GM12878 (cell line): ENCODE measurements around the gene PHC3. TPM values are rescaled to one million over a fixed set of nuclear protein-coding genes. Genes with fewer than 3 reads are reported as not detected.
A peak's percentile ranks its signal among the peaks of the same experiment; 100 is the strongest.
"Not testable (repeated sequence)": the region's sequence is repeated elsewhere in the genome, so short reads cannot be mapped to it uniquely, and the experiment has no call there.

ENCODE experiments used
- ATAC-seq: fragments of 200-7000 bp; cut with Tn5 transposase; 3 replicates; pipeline ENCODE4 v1.9.1; 2020; ENCODE audit warnings: mild to moderate bottlenecking, moderate library complexity
- BruUV-seq: library from RNA; stranded (reverse); fragments of 400-500 nt; replicated peaks from 2 replicates; lab custom pipeline; 2021; lab: Mats Ljungman, UMichigan
- CTCF ChIA-PET: fragments of 300-600 bp; sonication (Branson Sonifier 250); formaldehyde crosslinking; extraction: SDS; loops from one replicate; lab custom pipeline; 2021; ENCODE audit warnings: inconsistent platforms; lab: Yijun Ruan, JAX
- POLR2A ChIA-PET: fragments of 350-600 bp; formaldehyde crosslinking; extraction: SDS; loops from one replicate; lab custom pipeline; 2021; ENCODE audit warnings: inconsistent platforms; lab: Charles Lee
- RAD21 ChIA-PET: fragments of 300-600 bp; sonication (Branson Sonifier 250); formaldehyde crosslinking; loops from one replicate; lab custom pipeline; 2023; ENCODE audit warnings: antibody characterized with exemption; ENCODE audit not compliant: unreplicated experiment; lab: Charles Lee
- SMC1A ChIA-PET: fragments of 300-600 bp; sonication (Branson Sonifier 250); formaldehyde crosslinking; loops from one replicate; lab custom pipeline; 2023; ENCODE audit not compliant: unreplicated experiment, uncharacterized antibody; lab: Charles Lee
- DNase-seq: peaks from one replicate; pipeline ENCODE4 v3.0.0-alpha.2; 2011; ENCODE audit warnings: low read depth, low spot score
- FAIRE-seq: peaks from 3 replicates; lab custom pipeline; 2011; peaks lifted over from hg19 to GRCh38; lab: Jason Lieb, UNC
- H2AFZ ChIP-seq: 2 replicates; pipeline ENCODE4 v1.6.0; 2011; ENCODE audit warnings: low read depth, low read length, control low read depth; ENCODE audit not compliant: control insufficient read depth
- H3K27ac ChIP-seq: 2 replicates; pipeline ENCODE4 v1.5.1; 2011; ENCODE audit warnings: control low read depth; ENCODE audit not compliant: control insufficient read depth, insufficient read depth
- H3K27me3 ChIP-seq, 2 experiments: replicated peaks in 1 of 2; 2 replicates each; pipeline versions ENCODE4 v1.6.0 to v1.6.1; 2011; ENCODE audit warnings: low read length in 1 of 2; ENCODE audit not compliant: control insufficient read depth in 2 of 2, insufficient read depth in 2 of 2
- H3K36me3 ChIP-seq, 2 experiments: 2 replicates each; pipeline ENCODE4 v1.5.1; 2011; ENCODE audit warnings: low read length in 1 of 2; ENCODE audit not compliant: control insufficient read depth in 2 of 2, insufficient read depth in 2 of 2
- H3K4me1 ChIP-seq: 2 replicates; pipeline ENCODE4 v1.6.1; 2011; ENCODE audit warnings: mild to moderate bottlenecking, low read length, moderate library complexity, mixed read lengths; ENCODE audit not compliant: control insufficient read depth, insufficient read depth
- H3K4me2 ChIP-seq: 2 replicates; pipeline ENCODE4 v1.6.0; 2011; ENCODE audit warnings: control low read depth; ENCODE audit not compliant: control insufficient read depth, insufficient read depth
- H3K4me3 ChIP-seq: fragments of 200-600 bp; sonication (generic); 2 replicates; pipeline ENCODE4 v1.5.1; 2016
- H3K79me2 ChIP-seq: 2 replicates; pipeline ENCODE4 v1.6.0; 2011; ENCODE audit warnings: low read length; ENCODE audit not compliant: control insufficient read depth, insufficient read depth
- H3K9ac ChIP-seq: 2 replicates; pipeline ENCODE4 v1.8.0; 2011; ENCODE audit warnings: low read length, control low read depth, mixed read lengths; ENCODE audit not compliant: control insufficient read depth, insufficient read depth
- H3K9me3 ChIP-seq: replicated peaks from 3 replicates; pipeline ENCODE4 v1.5.1; 2011; ENCODE audit warnings: mild to moderate bottlenecking, low read length; ENCODE audit not compliant: control insufficient read depth, insufficient read depth
- H4K20me1 ChIP-seq: 2 replicates; pipeline ENCODE4 v1.6.0; 2011; ENCODE audit not compliant: control insufficient read depth, insufficient read depth
- BCL11A ChIP-seq: IDR thresholded peaks from 2 replicates; pipeline ENCODE4 v1.6.1; 2011; ENCODE audit warnings: low read depth, low read length
- CTCF ChIP-seq, 3 experiments: IDR thresholded peaks in 2 of 3; conservative IDR thresholded peaks in 1 of 3; 2 replicates each; pipeline ENCODE4 v1.5.1; 2011; ENCODE audit warnings: low read depth in 3 of 3, low read length in 3 of 3, mild to moderate bottlenecking in 3 of 3, control low read depth in 2 of 3, moderate library complexity in 2 of 3, inconsistent platforms in 1 of 3, mixed read lengths in 1 of 3; ENCODE audit not compliant: control insufficient read depth in 2 of 3, insufficient read depth in 1 of 3; ENCODE audit errors: extremely low read depth in 1 of 3
- DPF2 ChIP-seq: fragments of 450-650 bp; IDR thresholded peaks from 2 replicates; pipeline ENCODE4 v1.6.1; 2017; ENCODE audit warnings: mild to moderate bottlenecking
- EED ChIP-seq: sonication (generic); IDR thresholded peaks from 2 replicates; pipeline ENCODE4 v1.6.1; 2016; ENCODE audit warnings: antibody characterized with exemption, low read depth
- MEF2A ChIP-seq: IDR thresholded peaks from 2 replicates; pipeline ENCODE4 v1.6.1; 2011; ENCODE audit warnings: low read depth, mild to moderate bottlenecking, low read length, moderate library complexity; ENCODE audit not compliant: insufficient read depth
- POLR2AphosphoS5 ChIP-seq: IDR thresholded peaks from 2 replicates; pipeline ENCODE4 v1.6.1; 2011; ENCODE audit warnings: mild to moderate bottlenecking, low read length, inconsistent platforms
- RELA ChIP-seq: fragments of 450-650 bp; IDR thresholded peaks from 2 replicates; pipeline ENCODE4 v1.8.0; 2014; ENCODE audit warnings: borderline replicate concordance; ENCODE audit not compliant: partially characterized antibody
- SIX5 ChIP-seq: IDR thresholded peaks from 2 replicates; pipeline ENCODE4 v1.6.1; 2011; ENCODE audit warnings: mild to moderate bottlenecking, low read depth, low read length, moderate library complexity; ENCODE audit not compliant: severe bottlenecking
- SPI1 ChIP-seq: IDR thresholded peaks from 2 replicates; pipeline ENCODE4 v1.6.1; 2011; ENCODE audit warnings: low read depth, mild to moderate bottlenecking, low read length, moderate library complexity, borderline replicate concordance; ENCODE audit not compliant: insufficient read depth
- WRNIP1 ChIP-seq: IDR thresholded peaks from 2 replicates; pipeline ENCODE4 v1.6.1; 2011; ENCODE audit warnings: low read depth, low read length, improper control_type of control experiment, borderline replicate concordance
- ZBED1 ChIP-seq: IDR thresholded peaks from 2 replicates; pipeline ENCODE4 v1.6.1; 2016; ENCODE audit warnings: borderline replicate concordance
- ZNF622 ChIP-seq: fragments of 450-650 bp; IDR thresholded peaks from 2 replicates; pipeline ENCODE4 v1.6.1; 2017; ENCODE audit warnings: mild to moderate bottlenecking, inconsistent platforms
- WGBS: methylation state at CpG from one replicate; pipeline ENCODE4 v1.1.6; 2016; ENCODE audit warnings: low lambda C conversion rate; ENCODE audit not compliant: insufficient replicate concordance, insufficient coverage; ENCODE audit errors: missing lambda C conversion rate; 5-methylcytosine and 5-hydroxymethylcytosine counted together
- in situ Hi-C: fragments of 300-500 bp; cut with MboI; formaldehyde crosslinking; loops from 9 replicates; pipeline ENCODE4 v1.14.3; 2018; ENCODE audit warnings: mixed read lengths
- intact Hi-C: fragments of 100-400 bp; cut with micrococcal nuclease; formaldehyde crosslinking; loops from one replicate; pipeline ENCODE4 v1.14.2; 2022; ENCODE audit not compliant: unreplicated experiment
- polyA plus RNA-seq, 11 experiments: library from polyadenylated mRNA; depleted of rRNA in 4 of 11; unstranded in 6 of 11; stranded (reverse) in 5 of 11; fragments of >200 nt; fragmentation: Nextera tagmentation in 4 of 11; fragmentation: Illumina TruSeq in 1 of 11; extraction: Ambion mirVana in 4 of 11; extraction: Trizol in 1 of 11; gene quantifications; 1 replicate in 1 of 11; 2 replicates in 10 of 11; pipeline versions ENCODE4 v1.2.1 to v1.2.3, GENCODE V29; 2011 to 2016; ENCODE audit warnings: inconsistent platforms in 2 of 11, missing spikeins in 2 of 11, low read depth in 1 of 11
- total RNA-seq, 4 experiments: library from RNA; depleted of rRNA in 3 of 4; stranded (reverse); fragments of >200 nt in 3 of 4; fragmentation: Illumina TruSeq in 1 of 4; extraction: Trizol in 1 of 4; gene quantifications; 2 replicates each; pipeline versions ENCODE4 v1.2.1 to v1.2.3, GENCODE V29; 2013 to 2021

Gene PHC3
- total and polyA plus RNA-seq, 10 of the 15 experiments (the other 5 are each of a cell fraction or from before 2014, with no cell fraction given): 3.3 to 62.3 (median 22.1) TPM

GRCh38 chr3:170128259-170128976, 53.1 kb downstream of the PHC3 start (continued):
- peak; percentile 58; the same call in 1 of the 2 replicates for TF ChIP-seq BCL11A
- TF ChIP-seq ZNF622: no peak
- peak; percentile 56; the same call in 1 of the 2 replicates for TF ChIP-seq SPI1
- peak; percentile 82 for TF ChIP-seq MEF2A
- no peak for TF ChIP-seq RELA
- TF ChIP-seq DPF2: peak; percentile 58; the same call in 1 of the 2 replicates
- peak; percentile 54; the same call in 1 of the 2 replicates for TF ChIP-seq POLR2AphosphoS5
- TF ChIP-seq ZBED1: 0 out of 2 replicates have a peak, but pooled peaks have one; percentile 43
- no peak for TF ChIP-seq WRNIP1
- peak; percentile 93 for TF ChIP-seq EED

GRCh38 chr3:170117134-170117533, 64.4 kb downstream of the PHC3 start:
- BruUV-seq: no TSS peak
- H3K4me3 ChIP-seq: no peak overlapping the region
- ChIA-PET POLR2A (no interaction called here), CTCF (interaction anchor here (1.1 to 1.7 kb wide), 2 partner anchors 45 to 54 kb away, joined by 3 read pairs; no protein-coding TSS in a partner anchor), SMC1A (interaction anchor here (0.6 to 1.9 kb wide), 7 partner anchors 14 to 1765 kb away, joined by 3 to 7 read pairs (median 4); no protein-coding TSS in a partner anchor), RAD21 (no interaction called here)
- in situ Hi-C loops: no loop called here
- no peaks in the 10 kb centered on the region; the same call in 1 of the 2 replicates for H3K79me2 ChIP-seq
- no peaks in the 10 kb centered on the region for H3K27me3 ChIP-seq
- H3K36me3 ChIP-seq: peaks cover 4 to 26% of the 10 kb centered on the region in 2 experiments
- H3K9me3 ChIP-seq: no peaks in the 10 kb centered on the region
- no peaks in the 10 kb centered on the region for H4K20me1 ChIP-seq
- no peak overlapping the region for H2AFZ ChIP-seq
- ATAC-seq (no peak), DNase-seq (no peak), FAIRE-seq (no peak)
- TF ChIP-seq CTCF (IDR thresholded peaks at IDR 0.05 in 2 of 3, conservative IDR thresholded peaks at IDR 0.05 in 1 of 3; ENCODE audit: control insufficient read depth in 2 of 3, extremely low read depth in 1 of 3, insufficient read depth in 1 of 3, low read depth in 3 of 3, low read length in 3 of 3) (0 out of 6 replicates have a peak, but pooled peaks of 1 of the 3 experiments have one; percentile 11), SIX5 (no peak)
- intact Hi-C loops: no loop called here
- no peak overlapping the region for H3K27ac ChIP-seq
- no peaks in the 10 kb centered on the region for H3K4me1 ChIP-seq
- no peak overlapping the region for H3K4me2 ChIP-seq
- no peak overlapping the region for H3K9ac ChIP-seq

- H3K27ac ChIP-seq, DNase-seq, H3K4me1 ChIP-seq, ATAC-seq, H4K20me1 ChIP-seq, H3K9me3 ChIP-seq, FAIRE-seq, BruUV-seq, H2AFZ ChIP-seq, intact Hi-C loops, H3K9ac ChIP-seq, in situ Hi-C loops, H3K4me3 ChIP-seq, POLR2A ChIA-PET, H3K27me3 ChIP-seq, H3K4me2 ChIP-seq, RAD21 ChIA-PET, H3K79me2 ChIP-seq: not testable (repeated sequence)
- ChIA-PET SMC1A (interaction anchor here (1.6 kb wide), 1 partner anchor 15 kb away, joined by 3 read pairs; no protein-coding TSS in a partner anchor), CTCF (interaction anchor here (1.0 kb wide), 1 partner anchor 21 kb away, joined by 3 read pairs; no protein-coding TSS in a partner anchor)
- peaks cover 1 to 39% of the 10 kb centered on the region in 2 experiments for H3K36me3 ChIP-seq
- WGBS: 96% methylated on average over 8 of the region's 8 CpGs
Measured at GRCh38 chr3:170114165-170114564, 67.4 kb downstream of the PHC3 start.
